ENCODE measurements around the gene SORCS1. TPM values are rescaled to one million over a fixed set of nuclear protein-coding genes. Genes with fewer than 3 reads are reported as not detected.

The SORCS1 gene
- total and polyA plus RNA-seq, 2 of the 8 experiments (the other 6 are each of a cell fraction or from before 2014, with no cell fraction given) = 4.1 to 4.6 TPM

DNA sequence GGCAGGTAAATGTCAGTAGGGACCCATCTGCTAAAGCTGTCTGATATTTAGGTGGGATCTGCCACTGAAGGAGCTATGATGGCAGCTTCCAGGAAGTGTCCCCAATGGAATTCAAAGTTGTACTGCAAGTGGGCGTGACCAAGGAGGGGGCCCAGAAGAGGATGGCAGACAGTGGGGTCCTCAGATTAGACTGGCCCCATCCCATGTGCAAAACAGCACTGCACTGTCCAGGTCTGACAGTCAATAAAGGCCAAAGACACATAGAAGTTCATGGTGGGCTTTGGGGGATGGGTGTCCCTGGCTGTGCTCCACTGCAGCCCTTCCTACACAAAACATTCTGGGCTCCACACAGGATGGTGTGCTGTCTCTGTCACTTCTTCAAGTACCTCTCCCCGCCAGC, 49.8 kb upstream of the SORCS1 start (continued):
- no peak for TF ChIP-seq CHD1 (IDR thresholded peaks at IDR 0.05; ENCODE audit: low read depth, low read length)
- no peak for TF ChIP-seq TBP (IDR thresholded peaks at IDR 0.05; ENCODE audit: low read depth, low read length)
